Naive thymus-derived CD4-positive, alpha-beta T cell (primary cell): ENCODE results near the gene KRTAP9-6. TPM values are rescaled to one million over a fixed set of nuclear protein-coding genes. Genes with fewer than 3 reads are reported as not detected.
"Not testable (repeated sequence)": the region's sequence is repeated elsewhere in the genome, so short reads cannot be mapped to it uniquely, and the experiment has no call there.

Experiments used
- ATAC-seq: fragments of 150-1000 bp; cut with Tn5 transposase; 2 replicates; pipeline ENCODE4 v1.10.0; 2021; ENCODE audit warnings: mild to moderate bottlenecking, moderate library complexity
- CTCF ChIA-PET: fragments of 350-600 bp; sonication (Branson Sonifier 250); formaldehyde crosslinking; loops from one replicate; lab custom pipeline; 2021; ENCODE audit warnings: antibody characterized with exemption; lab: Charles Lee
- POLR2A ChIA-PET: fragments of 350-600 bp; sonication (Branson Sonifier 250); formaldehyde crosslinking; loops from one replicate; lab custom pipeline; 2021; ENCODE audit warnings: antibody characterized with exemption, inconsistent platforms; lab: Charles Lee
- DNase-seq, 9 donors: peaks; one replicate each; pipeline versions ENCODE4 v3.0.0 to v3.0.0-alpha.2; 2020 to 2022; ENCODE audit warnings: mixed read lengths in 1 of 9
- H3K27ac ChIP-seq: one replicate; pipeline ENCODE4 v1.7.0; 2013; ENCODE audit warnings: mild to moderate bottlenecking, low read depth, low read length, moderate library complexity
- H3K27me3 ChIP-seq, 2 donors: one replicate each; pipeline ENCODE4 v1.7.0; 2013; ENCODE audit warnings: low read length in 2 of 2, mild to moderate bottlenecking in 2 of 2, moderate library complexity in 2 of 2; ENCODE audit not compliant: control insufficient read depth in 2 of 2, insufficient read depth in 2 of 2
- H3K36me3 ChIP-seq, 3 experiments: 1 replicate in 2 of 3; 2 replicates in 1 of 3; pipeline ENCODE4 v1.7.0; 2013; ENCODE audit warnings: low read length in 3 of 3, mild to moderate bottlenecking in 3 of 3, moderate library complexity in 1 of 3; ENCODE audit not compliant: insufficient read depth in 3 of 3, control insufficient read depth in 2 of 3
- H3K4me1 ChIP-seq, 2 donors: one replicate each; pipeline ENCODE4 v1.7.0; 2013; ENCODE audit warnings: low read length in 2 of 2, mild to moderate bottlenecking in 2 of 2, moderate library complexity in 1 of 2; ENCODE audit not compliant: control insufficient read depth in 2 of 2, insufficient read depth in 2 of 2
- H3K4me3 ChIP-seq: 2 replicates; pipeline ENCODE4 v1.7.0; 2013; ENCODE audit warnings: mild to moderate bottlenecking, low read length
- H3K9me3 ChIP-seq, 3 experiments: 1 replicate in 2 of 3; 2 replicates in 1 of 3; pipeline ENCODE4 v1.7.0; 2013; ENCODE audit warnings: low read length in 3 of 3; ENCODE audit not compliant: control insufficient read depth in 2 of 3
- H3K27ac Mint-ChIP-seq, 9 donors: one replicate each; pipeline ENCODE4 v1.8.0; 2020 to 2022; ENCODE audit warnings: mixed read lengths in 9 of 9, mild to moderate bottlenecking in 8 of 9, moderate library complexity in 5 of 9, inconsistent platforms in 2 of 9
- H3K27me3 Mint-ChIP-seq, 5 donors: one replicate each; pipeline ENCODE4 v1.8.0; 2021 to 2022; ENCODE audit warnings: mixed read lengths in 5 of 5, mild to moderate bottlenecking in 1 of 5
- H3K36me3 Mint-ChIP-seq, 5 donors: one replicate each; pipeline ENCODE4 v1.8.0; 2020 to 2022; ENCODE audit warnings: mixed read lengths in 5 of 5, mild to moderate bottlenecking in 3 of 5, inconsistent platforms in 1 of 5
- H3K4me1 Mint-ChIP-seq, 7 donors: one replicate each; pipeline ENCODE4 v1.8.0; 2020 to 2022; ENCODE audit warnings: mixed read lengths in 7 of 7, mild to moderate bottlenecking in 3 of 7, inconsistent platforms in 1 of 7
- H3K4me3 Mint-ChIP-seq, 10 donors: one replicate each; pipeline ENCODE4 v1.8.0; 2020 to 2022; ENCODE audit warnings: mild to moderate bottlenecking in 10 of 10, mixed read lengths in 10 of 10, moderate library complexity in 6 of 10, inconsistent platforms in 2 of 10
- H3K9me3 Mint-ChIP-seq, 11 donors: one replicate each; pipeline ENCODE4 v1.8.0; 2020 to 2022; ENCODE audit warnings: mixed read lengths in 11 of 11, mild to moderate bottlenecking in 4 of 11, inconsistent platforms in 1 of 11, moderate library complexity in 1 of 11
- intact Hi-C, 2 donors: fragments of 100-400 bp; cut with micrococcal nuclease; formaldehyde crosslinking; loops; one replicate each; pipeline ENCODE4 v1.15.1; 2023
- polyA plus RNA-seq, 2 donors: library from polyadenylated mRNA; unstranded; fragments of 300-500 nt; fragmentation: Illumina TruSeq; gene quantifications; one replicate each; pipeline ENCODE4 v1.2.3, GENCODE V29; 2021
- total RNA-seq, 6 experiments: library from RNA in 5 of 6; stranded (reverse) in 5 of 6; gene quantifications; 1 replicate in 5 of 6; 2 replicates in 1 of 6; pipeline ENCODE4 v1.2.3 and lab custom pipeline; 2021 to 2026

KRTAP9-6 gene
- total and polyA plus RNA-seq, 7 experiments from 2014 or later: not detected

DNA sequence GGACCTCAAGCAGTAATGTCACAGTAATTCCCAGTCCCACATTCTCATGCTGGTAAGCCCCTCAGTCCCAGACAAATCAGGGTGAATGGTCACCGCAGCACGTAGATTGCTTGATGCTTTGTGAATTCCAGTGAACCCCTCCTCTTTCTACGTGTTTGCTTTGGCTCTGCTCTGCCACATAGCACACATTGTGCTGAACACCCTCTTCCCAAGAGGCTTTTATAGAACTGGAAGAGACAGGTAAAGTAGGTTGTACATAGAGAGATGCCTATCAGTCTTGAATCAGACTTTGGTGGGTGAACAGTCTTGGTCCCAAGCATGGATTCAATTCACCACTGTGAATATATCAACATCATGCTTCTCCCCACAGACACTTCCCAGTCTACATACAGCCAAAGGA, 579 bp upstream of the KRTAP9-6 start:
- no peak for DNase-seq
- no peak overlapping the region for H3K4me3 Mint-ChIP-seq
- ChIA-PET POLR2A (no interaction called here), CTCF (no interaction called here)
- no peaks in the 10 kb centered on the region for H3K4me1 ChIP-seq
- intact Hi-C loops: loop anchor here in 1 of 2 donors (1.0 to 5.0 kb wide), 2 partner anchors 14 to 43 kb away; partner anchors contain the start of gene KRTAP16-1
- H3K27ac Mint-ChIP-seq: no peak overlapping the region
- H3K27me3 ChIP-seq: no peaks in the 10 kb centered on the region
- H3K9me3 ChIP-seq: no peaks in the 10 kb centered on the region
- H3K9me3 Mint-ChIP-seq: no peaks in the 10 kb centered on the region
- H3K36me3 ChIP-seq: no peaks in the 10 kb centered on the region
- no peaks in the 10 kb centered on the region for H3K36me3 Mint-ChIP-seq
- H3K27ac ChIP-seq: no peak overlapping the region
- H3K4me3 ChIP-seq: no peak overlapping the region
- H3K4me1 Mint-ChIP-seq: peaks cover 0 to 27% (median 15%) of the 10 kb centered on the region in 7 donors
- ATAC-seq: no peak
- peaks cover 0 to 33% (median 5%) of the 10 kb centered on the region in 5 donors for H3K27me3 Mint-ChIP-seq

DNA sequence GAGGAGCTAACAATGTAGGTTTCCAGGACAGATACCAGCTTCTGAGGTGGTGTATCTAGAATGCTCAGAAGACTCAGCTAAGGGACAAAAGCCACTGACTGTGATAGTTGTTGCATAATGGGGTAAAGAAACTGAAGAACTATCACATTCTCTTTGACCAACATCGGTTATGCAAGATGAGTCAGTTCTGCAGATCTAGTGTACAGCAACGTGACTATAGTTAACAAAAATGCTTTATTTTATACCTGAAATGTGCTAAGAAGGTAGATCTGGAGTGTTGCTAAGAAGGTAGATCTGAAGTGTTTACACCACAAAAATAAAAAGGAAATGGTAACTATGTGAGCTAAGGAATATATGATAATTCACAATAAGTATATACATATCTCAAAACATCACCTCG, 2.5 kb downstream of the KRTAP9-6 start:
- no peak overlapping the region for H3K4me3 ChIP-seq
- no peak overlapping the region for H3K27ac ChIP-seq
- no peak overlapping the region for H3K4me3 Mint-ChIP-seq
- H3K9me3 ChIP-seq: no peaks in the 10 kb centered on the region
- peaks cover 0 to 22% (median 8%) of the 10 kb centered on the region in 7 donors for H3K4me1 Mint-ChIP-seq
- DNase-seq (no peak), ATAC-seq (no peak)
- no peaks in the 10 kb centered on the region for H3K36me3 Mint-ChIP-seq
- H3K27ac Mint-ChIP-seq: no peak overlapping the region
- POLR2A ChIA-PET: no interaction called here
- no peaks in the 10 kb centered on the region for H3K4me1 ChIP-seq
- H3K36me3 ChIP-seq: no peaks in the 10 kb centered on the region
- CTCF ChIA-PET: no interaction called here
- no peaks in the 10 kb centered on the region for H3K9me3 Mint-ChIP-seq
- no peaks in the 10 kb centered on the region for H3K27me3 ChIP-seq
- intact Hi-C loops: no loop called here
- H3K27me3 Mint-ChIP-seq: peaks cover 0 to 22% (median 5%) of the 10 kb centered on the region in 5 donors

DNA sequence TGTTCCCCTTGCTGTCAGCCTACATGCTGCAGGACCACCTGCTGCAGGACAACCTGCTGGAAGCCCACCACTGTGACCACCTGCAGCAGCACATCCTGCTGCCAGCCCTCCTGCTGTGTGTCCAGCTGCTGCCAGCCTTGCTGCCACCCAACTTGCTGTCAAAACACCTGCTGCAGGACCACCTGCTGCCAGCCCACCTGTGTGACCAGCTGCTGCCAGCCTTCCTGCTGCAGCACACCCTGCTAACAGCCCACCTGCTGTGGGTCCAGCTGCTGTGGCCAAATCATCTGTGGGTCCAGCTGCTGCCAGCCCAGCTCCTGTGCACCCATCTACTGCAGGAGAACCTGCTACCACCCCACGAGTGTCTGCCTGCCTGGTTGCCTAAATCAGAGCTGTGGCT, 6.1 kb downstream of the KRTAP9-6 start:
- H3K27ac ChIP-seq, intact Hi-C loops, POLR2A ChIA-PET, H3K27me3 ChIP-seq, H3K36me3 ChIP-seq, H3K4me1 ChIP-seq, CTCF ChIA-PET, H3K9me3 Mint-ChIP-seq, H3K4me3 ChIP-seq, H3K9me3 ChIP-seq, ATAC-seq, H3K27me3 Mint-ChIP-seq, H3K36me3 Mint-ChIP-seq, DNase-seq, H3K27ac Mint-ChIP-seq, H3K4me3 Mint-ChIP-seq: not testable (repeated sequence)
- peaks cover 0 to 20% (median 2%) of the 10 kb centered on the region in 7 donors for H3K4me1 Mint-ChIP-seq

DNA sequence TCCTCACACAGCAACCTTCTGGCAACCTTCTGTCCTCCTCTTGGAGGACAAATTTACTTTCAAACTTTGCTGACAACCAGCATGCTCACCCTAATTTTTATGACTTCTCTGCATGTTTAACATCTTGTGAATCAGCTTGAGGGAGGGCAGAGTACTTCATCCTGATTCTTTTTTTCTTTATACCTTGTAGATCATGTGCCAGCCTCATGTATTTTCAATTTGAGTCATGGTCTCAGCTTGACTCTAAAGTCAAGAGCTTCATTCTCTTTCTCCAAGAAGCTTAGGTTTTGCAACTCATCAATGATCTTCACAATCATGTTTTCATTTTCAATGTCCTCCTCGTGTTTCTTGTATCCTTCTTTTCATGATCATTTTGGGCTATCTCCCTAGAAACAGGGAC, 6.7 kb downstream of the KRTAP9-6 start:
- Mint-ChIP-seq H3K9me3 (no peaks in the 10 kb centered on the region), H3K27ac (no peak overlapping the region), H3K27me3 (peaks cover 4 to 10% (median 5%) of the 10 kb centered on the region in 5 donors), H3K4me3 (no peak overlapping the region), H3K36me3 (no peaks in the 10 kb centered on the region), H3K4me1 (peaks cover 0 to 21% (median 2%) of the 10 kb centered on the region in 7 donors)
- no peak for DNase-seq
- intact Hi-C loops: no loop called here
- H3K4me3 ChIP-seq: no peak overlapping the region
- no peak for ATAC-seq
- ChIA-PET POLR2A (no interaction called here), CTCF (no interaction called here)
- H3K36me3 ChIP-seq: no peaks in the 10 kb centered on the region
- no peaks in the 10 kb centered on the region for H3K9me3 ChIP-seq
- no peak overlapping the region for H3K27ac ChIP-seq
- H3K27me3 ChIP-seq: no peaks in the 10 kb centered on the region
- H3K4me1 ChIP-seq: no peaks in the 10 kb centered on the region

DNA sequence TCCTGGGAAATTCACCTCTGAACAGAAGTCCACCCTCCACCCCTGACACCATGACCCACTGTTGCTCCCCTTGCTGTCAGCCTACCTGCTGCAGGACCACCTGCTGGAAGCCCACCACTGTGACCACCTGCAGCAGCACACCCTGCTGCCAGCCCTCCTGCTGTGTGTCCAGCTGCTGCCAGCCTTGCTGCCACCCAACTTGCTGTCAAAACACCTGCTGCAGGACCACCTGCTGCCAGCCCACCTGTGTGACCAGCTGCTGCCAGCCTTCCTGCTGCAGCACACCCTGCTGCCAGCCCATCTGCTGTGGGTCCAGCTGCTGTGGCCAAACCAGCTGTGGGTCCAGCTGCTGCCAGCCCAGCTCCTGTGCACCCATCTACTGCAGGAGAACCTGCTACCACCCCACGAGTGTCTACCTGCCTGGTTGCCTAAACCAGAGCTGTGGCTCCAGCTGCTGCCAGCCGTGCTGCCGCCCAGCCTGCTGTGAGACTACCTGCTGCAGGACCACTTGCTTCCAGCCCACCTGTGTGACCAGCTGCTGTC, 10.5 kb downstream of the KRTAP9-6 start, which contains the start of gene KRTAP9-7:
TSS of gene KRTAP9-7 (plus strand) at position 51 of the 543 bp plus-strand sequence. CDS start at position 51, 0 bp downstream.
- peaks cover 4 to 16% (median 6%) of the 10 kb centered on the region in 5 donors for H3K27me3 Mint-ChIP-seq
- H3K36me3 ChIP-seq, H3K36me3 Mint-ChIP-seq, H3K27me3 ChIP-seq, ATAC-seq, H3K9me3 ChIP-seq, H3K4me3 ChIP-seq, CTCF ChIA-PET, H3K4me1 ChIP-seq, H3K27ac Mint-ChIP-seq, H3K9me3 Mint-ChIP-seq, H3K4me3 Mint-ChIP-seq, H3K27ac ChIP-seq, intact Hi-C loops, DNase-seq: not testable (repeated sequence)
- H3K4me1 Mint-ChIP-seq: peaks cover 0 to 12% (median 2%) of the 10 kb centered on the region in 7 donors
- POLR2A ChIA-PET: interaction anchor here (0.6 kb wide), 1 partner anchor 14 kb away, joined by 3 read pairs; no protein-coding TSS in a partner anchor

DNA sequence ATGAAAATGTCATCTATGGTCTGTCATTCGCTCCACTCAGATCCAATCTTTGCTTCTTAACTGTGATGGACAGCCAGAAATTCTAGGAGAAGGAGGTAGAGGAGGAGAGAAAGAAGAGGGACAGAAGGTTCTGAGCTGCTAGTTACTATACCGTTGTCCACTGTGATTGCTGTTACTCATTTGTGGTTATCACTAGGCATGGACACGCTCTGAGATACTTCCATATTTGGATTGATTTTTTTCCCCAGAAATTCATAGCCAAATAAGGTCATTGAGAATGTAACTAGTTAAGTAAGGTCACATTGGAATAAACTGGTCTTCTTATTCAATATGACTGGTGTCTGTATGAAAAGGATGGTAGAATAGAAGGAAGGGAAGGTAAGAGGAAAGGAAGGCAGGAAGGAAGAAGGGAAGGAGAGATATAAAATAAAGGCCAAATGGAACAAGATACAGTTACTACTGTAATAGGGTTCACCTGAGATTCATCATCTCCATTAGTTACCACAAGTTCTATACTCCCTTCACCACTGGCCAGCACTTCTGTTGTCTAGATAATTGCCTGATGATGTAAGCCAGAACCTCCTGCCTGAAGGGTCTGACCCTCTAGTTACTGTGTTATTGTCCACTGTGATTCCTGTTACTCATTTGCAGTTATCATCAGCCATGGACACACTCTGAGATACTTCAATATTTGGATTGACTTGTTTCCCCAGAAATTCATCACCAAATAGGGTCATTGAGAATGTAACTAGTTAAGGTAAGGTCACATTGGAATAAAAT, 13.2 kb downstream of the KRTAP9-6 start:
- H3K27me3 Mint-ChIP-seq: peaks cover 4 to 20% (median 6%) of the 10 kb centered on the region in 5 donors
- ChIA-PET POLR2A (no interaction called here), CTCF (no interaction called here)
- H3K9me3 Mint-ChIP-seq: peaks cover 0 to 3% (median 0%) of the 10 kb centered on the region in 11 donors
- H3K4me3 Mint-ChIP-seq: no peak overlapping the region
- Histone ChIP-seq H3K27ac (no peak overlapping the region), H3K4me3 (no peak overlapping the region), H3K27me3 (no peaks in the 10 kb centered on the region), H3K36me3 (no peaks in the 10 kb centered on the region), H3K4me1 (no peaks in the 10 kb centered on the region), H3K9me3 (no peaks in the 10 kb centered on the region)
- no peak for ATAC-seq
- intact Hi-C loops: loop anchor here in 1 of 2 donors (1.0 kb wide), 1 partner anchor 14 kb away; no protein-coding TSS in a partner anchor
- DNase-seq: no peak
- H3K27ac Mint-ChIP-seq: peak overlapping the region in 1 of 9 donors; percentile 32
- H3K4me1 Mint-ChIP-seq: peaks cover 0 to 11% (median 0%) of the 10 kb centered on the region in 7 donors
- no peaks in the 10 kb centered on the region for H3K36me3 Mint-ChIP-seq
